ENCODE measurements around the gene TATDN2. TPM values are rescaled to one million over a fixed set of nuclear protein-coding genes. Genes with fewer than 3 reads are reported as not detected.
"Not testable (repeated sequence)": the region's sequence is repeated elsewhere in the genome, so short reads cannot be mapped to it uniquely, and the experiment has no call there.

TATDN2 gene
- total RNA-seq, 3 donors from 2014 or later: 29.8 to 34.9 (median 34.4) TPM

DNA sequence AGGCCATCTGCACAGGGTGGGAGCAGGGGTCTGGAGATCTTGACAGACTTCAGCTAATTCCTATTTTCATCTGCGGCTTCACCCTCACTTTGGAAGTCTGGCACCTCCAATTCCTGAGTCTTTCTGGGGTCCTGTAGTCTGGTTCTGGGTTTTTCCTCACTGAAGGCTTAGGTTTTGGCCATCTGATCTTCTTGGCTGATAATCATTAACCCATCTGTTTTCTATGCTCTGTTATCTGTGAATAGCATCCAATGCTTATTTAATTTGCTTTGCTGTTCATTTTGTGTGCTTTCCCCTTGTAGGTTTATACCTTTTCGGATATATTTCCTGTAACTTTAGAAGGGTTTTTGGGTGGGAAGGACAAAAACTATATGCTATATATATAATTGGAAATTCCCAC lies 17.6 kb downstream of the TATDN2 start:
- intact Hi-C loops (cut with DNase I, micrococcal nuclease): no loop called here
- Histone ChIP-seq H3K36me3 (ENCODE audit: low read depth) (no peaks in the 10 kb centered on the region), H3K9me3 (no peaks in the 10 kb centered on the region), H3K4me3 (no peak overlapping the region), H3K4me1 (ENCODE audit: low read depth) (no peaks in the 10 kb centered on the region)
- TF ChIP-seq CTCF (IDR thresholded peaks at IDR 0.05): no peak
- DNase-seq: no peak
- ATAC-seq: no peak

GRCh38 chr3:10266936-10267335 lies 18.7 kb downstream of the TATDN2 start:
- DNase-seq; H3K36me3 ChIP-seq (ENCODE audit: low read depth); H3K9me3 ChIP-seq; H3K4me1 ChIP-seq (ENCODE audit: low read depth); intact Hi-C loops (cut with DNase I, micrococcal nuclease); H3K4me3 ChIP-seq; ATAC-seq: not testable (repeated sequence)

DNA sequence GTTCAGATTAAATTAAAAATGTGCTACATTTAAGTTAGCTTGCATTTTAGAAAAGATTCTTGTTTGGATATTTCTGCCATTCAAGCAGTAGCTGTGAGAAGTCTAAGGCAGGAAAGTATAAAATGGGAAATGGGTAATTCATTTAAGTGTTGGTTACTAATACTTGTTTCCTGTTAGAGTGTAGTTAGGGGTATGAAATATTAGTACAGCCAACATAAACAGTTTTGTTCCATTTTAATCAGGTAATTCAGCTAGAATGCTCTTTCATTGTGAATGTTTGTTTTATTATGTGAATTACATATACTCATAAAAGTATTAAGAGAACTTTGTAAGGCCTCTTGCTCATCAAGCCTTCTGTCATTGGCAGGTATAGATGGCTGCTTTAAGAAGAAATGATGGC lies 19.9 kb downstream of the TATDN2 start:
- ATAC-seq: no peak
- DNase-seq: no peak
- intact Hi-C loops (cut with DNase I, micrococcal nuclease): no loop called here
- H3K9me3 ChIP-seq: no peaks in the 10 kb centered on the region
- TF ChIP-seq CTCF (IDR thresholded peaks at IDR 0.05): no peak
- H3K36me3 ChIP-seq (ENCODE audit: low read depth): peaks cover 5% of the 10 kb centered on the region
- no peaks in the 10 kb centered on the region for H3K4me1 ChIP-seq (ENCODE audit: low read depth)
- H3K4me3 ChIP-seq: no peak overlapping the region

DNA sequence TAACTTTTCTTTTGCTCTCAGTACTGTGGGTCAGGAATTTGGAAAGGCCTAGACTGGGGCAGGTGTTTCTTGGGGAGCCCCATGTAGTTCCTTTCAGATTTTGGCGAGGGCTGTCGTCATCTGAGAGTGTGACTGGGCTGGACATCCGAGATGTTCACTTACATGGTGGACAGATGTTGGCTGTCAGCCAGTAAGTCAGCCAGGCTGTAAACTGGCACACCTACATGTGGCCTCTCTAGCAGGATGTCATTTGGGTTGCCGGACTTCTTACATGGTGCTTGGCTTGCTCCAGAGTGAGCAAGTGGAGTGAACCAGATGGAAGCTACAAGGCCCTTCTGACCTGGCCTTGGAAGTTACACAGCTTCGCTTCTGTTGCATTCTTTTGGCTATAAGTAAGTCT lies 20.7 kb downstream of the TATDN2 start:
- no peak for TF ChIP-seq CTCF (IDR thresholded peaks at IDR 0.05)
- Histone ChIP-seq H3K9me3 (no peaks in the 10 kb centered on the region), H3K36me3 (ENCODE audit: low read depth) (peaks cover 5% of the 10 kb centered on the region), H3K4me3 (no peak overlapping the region), H3K4me1 (ENCODE audit: low read depth) (no peaks in the 10 kb centered on the region)
- intact Hi-C loops (cut with DNase I, micrococcal nuclease): no loop called here
- ATAC-seq: no peak
- DNase-seq: no peak

- no peaks in the 10 kb centered on the region for H3K4me1 ChIP-seq (ENCODE audit: low read depth)
- intact Hi-C loops (cut with DNase I, micrococcal nuclease): no loop called here
Measured at GRCh38 chr3:10269443-10269842, 21.2 kb downstream of the TATDN2 start.

DNA sequence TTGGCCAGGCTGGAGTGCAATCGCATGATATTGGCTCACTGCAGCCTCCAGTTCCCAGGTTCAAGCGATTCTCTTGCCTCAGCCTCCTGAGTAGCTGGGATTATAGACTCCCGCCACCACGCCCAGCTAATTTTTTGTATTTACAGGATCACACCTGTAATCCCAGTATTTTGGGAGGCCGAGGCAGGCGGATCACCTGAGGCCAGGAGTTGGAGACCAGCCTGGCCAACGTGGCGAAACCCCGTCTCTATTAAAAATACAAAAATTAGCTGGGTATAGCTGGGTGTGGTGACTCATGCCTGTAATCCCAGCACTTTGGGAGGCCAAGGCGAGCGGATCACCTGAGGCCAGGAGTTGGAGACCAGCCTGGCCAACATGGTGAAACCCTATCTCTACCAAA lies 24.2 kb downstream of the TATDN2 start:
- H3K4me1 ChIP-seq (ENCODE audit: low read depth); DNase-seq; intact Hi-C loops (cut with DNase I, micrococcal nuclease); H3K9me3 ChIP-seq; H3K4me3 ChIP-seq; H3K36me3 ChIP-seq (ENCODE audit: low read depth); ATAC-seq: not testable (repeated sequence)

More at GRCh38 chr3:10269443-10269842, 21.2 kb downstream of the TATDN2 start:
- no peaks in the 10 kb centered on the region for H3K9me3 ChIP-seq
- peaks cover 5% of the 10 kb centered on the region for H3K36me3 ChIP-seq (ENCODE audit: low read depth)
- TF ChIP-seq CTCF (IDR thresholded peaks at IDR 0.05): no peak
- ATAC-seq (no peak), DNase-seq (no peak)
- H3K4me3 ChIP-seq: no peak overlapping the region

DNA sequence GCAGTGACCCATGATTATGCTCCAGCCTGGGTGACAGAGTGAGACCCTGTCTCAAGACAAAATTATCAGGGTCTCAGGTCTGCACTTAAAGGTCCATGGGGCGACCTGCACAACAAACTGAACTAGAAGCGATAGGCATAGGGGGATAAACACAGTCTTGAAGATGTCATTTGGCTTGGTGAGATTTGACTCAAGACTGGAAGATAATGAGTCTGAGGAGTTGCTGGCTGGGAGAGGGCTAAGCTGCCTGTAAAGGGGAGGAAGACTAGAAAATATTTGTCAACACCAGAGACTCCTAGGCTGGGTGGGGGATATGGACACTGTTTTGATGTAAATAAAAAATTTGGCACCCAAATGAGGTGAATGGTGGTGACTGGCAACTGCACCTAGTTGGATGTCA lies 24.7 kb downstream of the TATDN2 start:
- peaks cover 5% of the 10 kb centered on the region for H3K36me3 ChIP-seq (ENCODE audit: low read depth)

More for the DNA sequence above, 24.7 kb downstream of the TATDN2 start:
- DNase-seq: no peak
- ATAC-seq: no peak
- intact Hi-C loops (cut with DNase I, micrococcal nuclease): no loop called here
- TF ChIP-seq CTCF (IDR thresholded peaks at IDR 0.05): no peak
- H3K4me3 ChIP-seq: no peak overlapping the region
- H3K4me1 ChIP-seq (ENCODE audit: low read depth): no peaks in the 10 kb centered on the region
- no peaks in the 10 kb centered on the region for H3K9me3 ChIP-seq
